OCI-LY3 (cell line): Measurements from ENCODE around the gene ANXA3.

Source experiments
- H2AFZ ChIP-seq: fragments of 200-600, 300-600 bp; shearing (Covaris generic); 2 replicates; pipeline ENCODE4 v1.6.0; 2014; ENCODE audit warnings: antibody characterized with exemption, low read depth, low read length
- H3K27ac ChIP-seq: fragments of 200-600, 300-600 bp; sonication (generic); 2 replicates; pipeline ENCODE4 v1.5.1; 2014; ENCODE audit warnings: mild to moderate bottlenecking, low read length, moderate library complexity, mixed read lengths
- H3K27me3 ChIP-seq: fragments of 200-600, 300-600 bp; sonication (generic); 2 replicates; pipeline ENCODE4 v1.6.1; 2014; ENCODE audit warnings: low read depth, low read length, mixed read lengths
- H3K36me3 ChIP-seq: fragments of 200-600, 300-600 bp; sonication (generic); replicated peaks from 2 replicates; pipeline ENCODE3; 2014; ENCODE audit warnings: low read depth, low read length, mixed read lengths
- H3K4me1 ChIP-seq: fragments of 300-600, 200-600 bp; sonication (generic); 2 replicates; pipeline ENCODE4 v1.6.1; 2014; ENCODE audit warnings: low read length, mixed read lengths
- H3K4me2 ChIP-seq: fragments of 200-600, 300-600 bp; sonication (generic); 2 replicates; pipeline ENCODE4 v1.6.1; 2014; ENCODE audit warnings: low read length, mixed read lengths
- H3K4me3 ChIP-seq: fragments of 300-600, 200-600 bp; sonication (generic); 2 replicates; pipeline ENCODE4 v1.5.1; 2014; ENCODE audit warnings: antibody characterized with exemption, mild to moderate bottlenecking, low read length, moderate library complexity
- H3K79me2 ChIP-seq: fragments of 300-600, 200-600 bp; shearing (Covaris generic); 2 replicates; pipeline ENCODE4 v1.6.1; 2014; ENCODE audit warnings: mild to moderate bottlenecking, low read length, mixed read lengths
- H3K9ac ChIP-seq: fragments of 300-600, 200-600 bp; shearing (Covaris generic); 2 replicates; pipeline ENCODE4 v1.6.0; 2014; ENCODE audit warnings: mild to moderate bottlenecking, low read length, moderate library complexity
- H3K9me3 ChIP-seq: fragments of 200-600, 300-600 bp; shearing (Covaris generic); 2 replicates; pipeline ENCODE4 v1.6.1; 2014; ENCODE audit warnings: low read length, mixed read lengths; ENCODE audit not compliant: insufficient read depth
- H4K20me1 ChIP-seq: fragments of 200-600, 300-600 bp; sonication (generic); 2 replicates; pipeline ENCODE4 v1.6.1; 2016; ENCODE audit warnings: low read length, mixed read lengths; ENCODE audit not compliant: insufficient read depth
- CTCF ChIP-seq: fragments of 200-600, 300-600 bp; sonication (generic); IDR thresholded peaks from 2 replicates; pipeline ENCODE4 v1.5.1; 2014; ENCODE audit warnings: antibody characterized with exemption, low read length, low read depth
- EZH2phosphoT487 ChIP-seq: fragments of 200-600 bp; shearing (Covaris generic); IDR thresholded peaks from 2 replicates; pipeline ENCODE4 v1.6.1; 2018; ENCODE audit warnings: antibody characterized with exemption, mixed run types, low read depth

The ANXA3 gene

GRCh38 chr4:78578674-78579425 is 27.3 kb downstream of the ANXA3 start:
- Histone ChIP-seq H3K79me2 (no peaks in the 10 kb centered on the region), H3K9ac (no peak overlapping the region), H3K4me3 (no peak overlapping the region), H3K36me3 (no peaks in the 10 kb centered on the region), H3K4me2 (no peak overlapping the region), H3K4me1 (no peaks in the 10 kb centered on the region), H2AFZ (no peak overlapping the region), H3K9me3 (no peaks in the 10 kb centered on the region), H4K20me1 (no peaks in the 10 kb centered on the region), H3K27me3 (no peaks in the 10 kb centered on the region), H3K27ac (no peak overlapping the region)
- no peak for TF ChIP-seq CTCF
- no peak for TF ChIP-seq EZH2phosphoT487

- TF ChIP-seq CTCF = no peak
- no peak for TF ChIP-seq EZH2phosphoT487
- no peaks in the 10 kb centered on the region for H3K4me1 ChIP-seq
Measured at GRCh38 chr4:78581618-78582017, 30.0 kb downstream of the ANXA3 start.

GRCh38 chr4:78584863-78585547 is 33.4 kb downstream of the ANXA3 start:
- H3K9ac ChIP-seq = no peak overlapping the region
- H3K9me3 ChIP-seq = no peaks in the 10 kb centered on the region
- H2AFZ ChIP-seq = no peak overlapping the region
- H3K4me2 ChIP-seq = no peak overlapping the region
- H3K79me2 ChIP-seq = no peaks in the 10 kb centered on the region
- H3K4me1 ChIP-seq = no peaks in the 10 kb centered on the region
- H3K27me3 ChIP-seq = 0 out of 2 replicates have a peak, but pooled peaks cover 4% of the 10 kb centered on the region
- no peaks in the 10 kb centered on the region for H3K36me3 ChIP-seq
- H3K4me3 ChIP-seq = no peak overlapping the region
- no peak for TF ChIP-seq CTCF
- TF ChIP-seq EZH2phosphoT487 = no peak
- no peak overlapping the region for H3K27ac ChIP-seq
- H4K20me1 ChIP-seq = no peaks in the 10 kb centered on the region

More at GRCh38 chr4:78581618-78582017, 30.0 kb downstream of the ANXA3 start:
- no peaks in the 10 kb centered on the region for H3K9me3 ChIP-seq
- no peaks in the 10 kb centered on the region for H3K27me3 ChIP-seq
- H3K79me2 ChIP-seq = no peaks in the 10 kb centered on the region
- no peak overlapping the region for H3K27ac ChIP-seq
- no peak overlapping the region for H3K4me3 ChIP-seq
- H3K4me2 ChIP-seq = peak overlapping the region; percentile 13; the same call in 1 of the 2 replicates
- H3K36me3 ChIP-seq = no peaks in the 10 kb centered on the region
- H2AFZ ChIP-seq = 0 out of 2 replicates have a peak overlapping the region, but pooled peaks have one; percentile 58
- H4K20me1 ChIP-seq = no peaks in the 10 kb centered on the region
- H3K9ac ChIP-seq = no peak overlapping the region

- no peaks in the 10 kb centered on the region for H3K4me1 ChIP-seq
- H4K20me1 ChIP-seq = no peaks in the 10 kb centered on the region
- H3K4me2 ChIP-seq = no peak overlapping the region
- H3K9ac ChIP-seq = no peak overlapping the region
- no peaks in the 10 kb centered on the region for H3K36me3 ChIP-seq
- no peak overlapping the region for H3K27ac ChIP-seq
- H3K27me3 ChIP-seq = 0 out of 2 replicates have a peak, but pooled peaks cover 4% of the 10 kb centered on the region
- no peaks in the 10 kb centered on the region for H3K79me2 ChIP-seq
- TF ChIP-seq EZH2phosphoT487 = no peak
- H2AFZ ChIP-seq = no peak overlapping the region
- no peak overlapping the region for H3K4me3 ChIP-seq
- no peaks in the 10 kb centered on the region for H3K9me3 ChIP-seq
Measured at GRCh38 chr4:78585633-78586032, 34.1 kb downstream of the ANXA3 start.
